Femur (tissue), 1 donor: ENCODE data around the gene SASH3.
"Not testable (repeated sequence)": the region's sequence is repeated elsewhere in the genome, so short reads cannot be mapped to it uniquely, and the experiment has no call there.

Experiments
- DNase-seq: peaks from one replicate; pipeline ENCODE4 v3.0.0-alpha.2; 2017

Gene SASH3

DNA sequence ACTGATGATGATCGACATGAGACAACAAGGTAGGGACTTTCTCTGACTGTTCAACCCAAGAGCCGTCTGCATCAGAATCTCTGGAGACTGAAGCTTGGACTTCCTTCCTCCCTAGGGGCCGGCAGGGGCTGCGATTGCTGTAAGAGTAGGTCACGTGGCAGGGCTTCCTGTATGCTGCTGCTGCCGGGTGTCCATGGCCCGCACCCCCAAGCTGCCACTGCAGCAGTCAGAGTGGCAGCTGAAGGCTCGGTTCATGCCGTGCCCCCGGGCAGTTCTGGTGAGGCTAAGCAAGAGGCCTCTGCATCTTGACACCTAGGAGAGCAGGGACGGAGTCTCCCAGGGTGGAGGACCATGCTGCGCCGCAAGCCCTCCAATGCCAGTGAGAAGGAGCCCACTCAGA, at the start of gene SASH3:
TSS of gene SASH3 (plus strand) at position 203 of the 400 bp plus-strand sequence. CDS start at position 352, 149 bp downstream.
- peak; percentile 52 for DNase-seq

- DNase-seq, result no peak
These were observed 48.5 kb upstream of the SASH3 start for GRCh38 chrX:129731228-129731627.

- no peak for DNase-seq
These were observed 46.9 kb upstream of the SASH3 start for GRCh38 chrX:129732857-129733256.

- DNase-seq, result no peak
These were observed 46.4 kb upstream of the SASH3 start for GRCh38 chrX:129733335-129733734.

- DNase-seq, result no peak
These were observed 43.3 kb upstream of the SASH3 start for GRCh38 chrX:129736491-129736890.

- no peak for DNase-seq
These were observed 41.8 kb upstream of the SASH3 start for GRCh38 chrX:129737916-129738315.

- peak; percentile 81 for DNase-seq
These were observed 41.1 kb upstream of the SASH3 start, which contains the start of gene XPNPEP2 for GRCh38 chrX:129738466-129739308. XPNPEP2 (plus strand) TSS chrX:129738979; CDS start chrX:129739214, 235 bp downstream.

GRCh38 chrX:129739578-129739977, 40.2 kb upstream of the SASH3 start:
- DNase-seq, result no peak

- DNase-seq, result no peak
These were observed 37.6 kb upstream of the SASH3 start for GRCh38 chrX:129741880-129742758.

- not testable (repeated sequence) for DNase-seq
These were observed 37.0 kb upstream of the SASH3 start for GRCh38 chrX:129742759-129743152.

DNA sequence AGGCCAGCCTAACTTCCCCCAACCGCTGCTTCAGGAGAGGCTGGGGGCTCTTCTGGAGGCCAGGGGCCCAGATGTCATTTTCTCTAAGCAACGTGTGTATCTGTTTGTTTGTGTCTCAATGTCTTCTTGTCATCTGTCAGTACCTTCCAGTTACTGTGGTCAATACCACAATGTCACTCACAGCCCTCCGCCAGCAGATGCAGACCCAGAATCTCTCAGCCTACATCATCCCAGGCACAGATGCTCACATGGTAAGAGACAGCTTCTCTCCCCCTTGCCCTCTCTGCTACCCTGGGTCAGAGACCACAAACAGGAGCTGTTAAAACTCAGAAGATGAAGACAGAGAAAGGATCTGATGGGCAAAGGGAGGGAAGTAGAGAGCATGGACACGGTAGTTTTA, 35.9 kb upstream of the SASH3 start:
- DNase-seq, result no peak

- no peak for DNase-seq
These were observed 34.9 kb upstream of the SASH3 start for GRCh38 chrX:129744861-129745321.

GRCh38 chrX:129746557-129747470, 32.9 kb upstream of the SASH3 start:
- DNase-seq, result no peak

DNA sequence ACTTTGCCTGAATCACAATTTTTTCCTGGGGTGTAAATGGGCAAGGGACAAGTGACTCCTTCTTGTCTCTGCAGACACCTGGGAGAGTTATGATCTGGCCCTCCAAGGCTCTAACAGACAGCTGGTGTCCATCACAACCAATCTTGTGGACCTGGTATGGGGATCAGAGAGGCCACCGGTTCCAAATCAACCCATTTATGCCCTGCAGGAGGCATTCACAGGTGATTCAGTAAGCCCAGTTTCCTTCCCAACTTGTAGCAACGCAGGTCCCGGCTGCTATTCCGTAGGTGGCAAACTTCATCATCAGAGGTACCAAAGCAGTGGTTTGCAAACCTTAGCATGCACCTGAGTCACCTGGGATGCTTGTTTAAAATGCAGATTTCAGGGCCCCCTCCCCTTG, 32.2 kb upstream of the SASH3 start:
- DNase-seq, result no peak

DNA sequence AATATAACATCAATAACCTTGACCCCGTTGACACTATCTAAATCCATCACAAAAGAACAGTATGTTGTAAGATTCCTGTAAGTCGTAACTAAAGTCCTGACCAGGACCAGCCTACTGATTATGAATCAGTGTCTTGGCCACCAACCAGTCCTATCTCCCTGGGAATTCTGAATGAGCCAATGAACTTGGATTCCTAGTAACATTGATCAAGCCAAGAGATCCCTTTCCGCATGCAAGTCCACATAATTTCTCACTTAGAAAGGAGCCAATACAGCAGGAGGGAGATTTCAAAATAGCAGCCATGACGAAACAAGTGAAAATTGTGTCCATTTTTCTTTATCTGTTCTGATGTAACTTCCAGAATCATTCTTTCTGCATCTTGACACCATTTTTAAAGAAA, 31.4 kb upstream of the SASH3 start:
- peak; percentile 56 for DNase-seq

DNA sequence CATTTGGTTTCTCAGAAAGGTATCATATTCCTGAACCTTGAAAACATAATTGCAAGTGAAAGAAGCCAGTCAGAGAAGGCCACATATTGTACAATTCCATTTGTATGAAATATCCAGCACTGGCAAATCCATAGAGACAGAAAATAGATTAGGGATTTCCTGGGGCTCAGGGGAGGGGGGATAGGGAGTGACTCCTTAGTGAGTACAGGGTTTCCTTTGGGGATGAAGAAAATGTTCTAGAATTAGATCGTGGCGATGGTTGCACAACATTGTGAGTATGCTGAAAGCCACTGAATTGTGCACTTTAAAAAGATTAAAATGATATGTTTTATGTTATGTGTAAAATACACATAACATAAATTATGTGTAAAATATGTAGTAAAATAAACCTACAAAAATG, 30.7 kb upstream of the SASH3 start:
- no peak for DNase-seq

- DNase-seq, result no peak
These were observed 28.8 kb upstream of the SASH3 start for GRCh38 chrX:129750971-129751370.

GRCh38 chrX:129754056-129755024, 25.4 kb upstream of the SASH3 start:
- no peak for DNase-seq

DNA sequence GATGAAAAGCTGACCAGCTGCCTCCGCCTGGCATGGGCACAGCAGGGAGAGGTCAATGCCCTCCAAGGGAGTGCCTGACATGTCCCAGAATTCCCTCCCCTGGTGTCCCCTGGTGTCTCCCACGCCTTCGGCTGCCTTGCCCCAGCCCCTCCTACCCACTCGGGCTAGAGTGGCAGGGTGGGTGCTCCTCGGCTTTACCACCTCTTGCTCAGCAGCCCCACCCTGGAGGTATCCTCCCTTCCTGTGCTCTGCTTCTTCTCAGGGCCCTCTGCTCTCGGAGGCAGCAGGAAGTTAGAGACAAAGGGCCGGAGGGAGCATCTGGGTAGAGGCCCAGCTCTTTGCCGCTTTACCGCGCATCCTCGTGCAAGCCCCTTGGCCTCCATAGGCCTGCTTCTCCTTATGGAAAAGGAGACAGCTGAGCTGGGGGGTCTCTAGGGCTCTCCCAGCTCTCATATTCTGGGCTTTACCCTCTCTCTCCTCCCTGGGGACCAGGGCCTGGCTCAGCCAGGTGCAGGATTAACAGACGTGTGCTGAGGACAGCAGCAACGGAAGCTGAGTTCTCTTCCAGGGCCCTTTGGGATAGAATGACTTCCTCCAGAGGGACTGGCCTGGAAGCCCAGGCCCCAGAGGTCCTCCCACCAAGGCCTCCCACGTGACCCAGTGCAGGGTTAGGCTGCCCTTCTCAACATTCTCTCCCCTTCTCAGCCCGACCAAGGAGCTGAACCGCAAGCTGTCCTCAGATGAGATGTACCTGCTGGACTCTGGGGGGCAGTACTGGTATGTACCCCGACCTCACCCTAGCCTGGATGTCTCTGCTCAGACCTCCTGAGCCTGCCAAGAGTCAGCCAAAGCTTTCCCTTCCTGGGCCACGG, 23.7 kb upstream of the SASH3 start:
- DNase-seq, result no peak

- DNase-seq, result peak; percentile 72
These were observed 20.1 kb upstream of the SASH3 start for GRCh38 chrX:129759576-129760061.
